Fibroblast of villous mesenchyme (primary cell): ENCODE data around the gene SHISA9. TPM values are rescaled to one million over a fixed set of nuclear protein-coding genes. Genes with fewer than 3 reads are reported as not detected.

Source experiments
- DNase-seq: peaks from one replicate; pipeline ENCODE4 v3.0.0-alpha.2; 2010; ENCODE audit warnings: low read depth
- H3K4me3 ChIP-seq: 2 replicates; pipeline ENCODE4 v1.5.1; 2011; ENCODE audit warnings: low read depth, mild to moderate bottlenecking, low read length
- CTCF ChIP-seq: IDR thresholded peaks from 2 replicates; pipeline ENCODE4 v1.5.1; 2012; ENCODE audit warnings: low read depth, mild to moderate bottlenecking, low read length; ENCODE audit not compliant: insufficient read depth
- total RNA-seq: library from RNA; depleted of rRNA; stranded (reverse); fragments of >200 nt; gene quantifications from 2 replicates; pipeline ENCODE4 v1.2.3, GENCODE V29; 2012

SHISA9 gene
- total RNA-seq, 1 donor, result not detected

GRCh38 chr16:13143551-13143950 lies 242.2 kb downstream of the SHISA9 start:
- DNase-seq, result no peak
- no peak overlapping the region for H3K4me3 ChIP-seq
- no peak for TF ChIP-seq CTCF

GRCh38 chr16:13146829-13147228 lies 245.4 kb downstream of the SHISA9 start:
- no peak for DNase-seq
- no peak overlapping the region for H3K4me3 ChIP-seq
- TF ChIP-seq CTCF, result no peak

GRCh38 chr16:13148294-13148693 lies 246.9 kb downstream of the SHISA9 start:
- no peak for DNase-seq
- TF ChIP-seq CTCF, result no peak
- H3K4me3 ChIP-seq, result no peak overlapping the region

GRCh38 chr16:13148836-13149235 lies 247.4 kb downstream of the SHISA9 start:
- TF ChIP-seq CTCF, result no peak
- H3K4me3 ChIP-seq, result no peak overlapping the region
- no peak for DNase-seq

- no peak overlapping the region for H3K4me3 ChIP-seq
- DNase-seq, result no peak
- TF ChIP-seq CTCF, result no peak
Measured at GRCh38 chr16:13150181-13150885, 248.9 kb downstream of the SHISA9 start.

- no peak overlapping the region for H3K4me3 ChIP-seq
- DNase-seq, result no peak
- no peak for TF ChIP-seq CTCF
Measured at GRCh38 chr16:13153696-13154095, 252.3 kb downstream of the SHISA9 start.

- H3K4me3 ChIP-seq, result no peak overlapping the region
Measured at GRCh38 chr16:13154799-13155198, 253.4 kb downstream of the SHISA9 start.

More at GRCh38 chr16:13154799-13155198, 253.4 kb downstream of the SHISA9 start:
- no peak for DNase-seq
- no peak for TF ChIP-seq CTCF
